ENCODE data around the gene PPP4R1.

PPP4R1 gene

GRCh38 chr18:9545029-9545428, 69.3 kb downstream of the PPP4R1 start:
- Mint-ChIP-seq H3K27me3 (no peaks in the 10 kb centered on the region), H3K27ac (no peak overlapping the region), H3K9me3 (no peaks in the 10 kb centered on the region), H3K36me3 (ENCODE audit: insufficient read depth) (peaks cover 38% of the 10 kb centered on the region), H3K4me3 (no peak overlapping the region), H3K4me1 (ENCODE audit: low read depth in 2 of 2) (peaks cover 2 to 13% of the 10 kb centered on the region in 2 donors)
- DNase-seq (no peak), ATAC-seq (replicated peaks) (no peak)

DNA sequence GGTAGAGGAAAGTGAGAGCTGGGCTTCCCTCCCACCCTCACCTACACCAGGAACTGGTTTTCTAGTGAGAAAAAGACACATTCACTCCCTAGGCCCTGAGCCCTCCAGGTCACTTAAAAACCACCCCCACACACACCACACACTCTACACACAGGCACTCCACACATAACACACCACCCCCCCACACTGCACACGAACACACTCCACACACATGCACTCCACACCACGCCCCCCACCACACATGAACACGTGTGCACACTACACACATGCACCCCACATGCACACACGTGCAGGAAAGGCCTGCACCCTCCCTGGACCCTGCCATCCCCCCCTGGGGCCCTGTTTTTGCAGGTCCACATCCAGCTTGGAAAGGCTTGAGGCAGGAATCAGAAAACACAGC, 71.4 kb downstream of the PPP4R1 start:
- H3K27ac Mint-ChIP-seq = peak overlapping the region; percentile 44 to 78
- peaks cover 2 to 13% of the 10 kb centered on the region in 2 donors for H3K4me1 Mint-ChIP-seq (ENCODE audit: low read depth in 2 of 2)
- H3K36me3 Mint-ChIP-seq (ENCODE audit: insufficient read depth) = peaks cover 24% of the 10 kb centered on the region
- DNase-seq (no peak), ATAC-seq (replicated peaks) (no peak)
- no peaks in the 10 kb centered on the region for H3K9me3 Mint-ChIP-seq
- H3K27me3 Mint-ChIP-seq = no peaks in the 10 kb centered on the region
- no peak overlapping the region for H3K4me3 Mint-ChIP-seq

DNA sequence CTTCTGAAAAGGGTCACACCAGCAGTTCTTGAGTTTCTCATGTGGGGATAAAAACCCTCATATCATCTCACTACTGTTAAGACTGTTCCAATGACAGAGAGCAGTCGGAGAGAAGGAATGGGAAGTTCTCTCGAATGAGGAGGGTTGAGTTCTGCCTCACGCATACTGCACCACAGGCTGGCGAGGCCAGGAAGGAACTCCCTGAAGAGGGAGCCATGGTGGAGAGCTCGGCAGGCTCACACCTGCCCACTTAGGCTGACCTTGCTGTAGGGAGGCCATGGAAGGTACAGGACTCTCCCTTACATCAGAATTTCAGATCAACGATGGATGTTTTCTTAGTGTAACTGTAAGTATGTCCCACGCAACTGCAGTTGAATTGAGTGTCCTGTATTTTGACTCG, 74.4 kb downstream of the PPP4R1 start:
- ATAC-seq (replicated peaks) (no peak), DNase-seq (no peak)
- Mint-ChIP-seq H3K27ac (no peak overlapping the region), H3K36me3 (ENCODE audit: insufficient read depth) (peaks cover 27% of the 10 kb centered on the region), H3K4me1 (ENCODE audit: low read depth in 2 of 2) (peaks cover 2 to 13% of the 10 kb centered on the region in 2 donors), H3K4me3 (no peak overlapping the region), H3K9me3 (no peaks in the 10 kb centered on the region), H3K27me3 (no peaks in the 10 kb centered on the region)

GRCh38 chr18:9539283-9539682, 75.1 kb downstream of the PPP4R1 start:
- no peak for DNase-seq
- no peak overlapping the region for H3K27ac Mint-ChIP-seq
- H3K36me3 Mint-ChIP-seq (ENCODE audit: insufficient read depth) = peaks cover 31% of the 10 kb centered on the region
- no peaks in the 10 kb centered on the region for H3K9me3 Mint-ChIP-seq
- no peaks in the 10 kb centered on the region for H3K27me3 Mint-ChIP-seq
- H3K4me3 Mint-ChIP-seq = no peak overlapping the region
- ATAC-seq (replicated peaks) = no peak
- peaks cover 2 to 12% of the 10 kb centered on the region in 2 donors for H3K4me1 Mint-ChIP-seq (ENCODE audit: low read depth in 2 of 2)

DNA sequence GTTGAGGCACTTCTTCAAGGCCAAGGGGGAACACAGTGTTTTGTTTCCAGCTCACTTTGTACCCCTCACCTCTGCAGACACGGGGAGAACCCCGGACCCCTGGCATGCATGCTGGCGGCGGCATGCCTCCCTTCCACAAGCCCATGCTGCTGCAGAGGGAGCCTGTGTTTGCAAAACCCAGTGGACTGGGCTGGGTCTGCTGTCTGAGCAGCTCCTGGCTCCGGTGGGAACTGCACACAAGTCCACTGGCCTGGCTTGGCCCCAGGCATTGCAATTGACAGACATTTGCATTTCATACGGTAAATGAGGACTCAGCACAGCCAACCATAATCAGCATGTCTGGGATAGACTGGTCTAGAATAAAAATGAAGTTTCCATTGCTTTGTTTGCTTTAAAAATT, 76.7 kb downstream of the PPP4R1 start:
- H3K36me3 Mint-ChIP-seq (ENCODE audit: insufficient read depth) = peaks cover 41% of the 10 kb centered on the region
- no peaks in the 10 kb centered on the region for H3K9me3 Mint-ChIP-seq
- no peaks in the 10 kb centered on the region for H3K27me3 Mint-ChIP-seq
- ATAC-seq (replicated peaks) = no peak
- H3K27ac Mint-ChIP-seq = no peak overlapping the region
- DNase-seq = no peak
- H3K4me3 Mint-ChIP-seq = no peak overlapping the region
- H3K4me1 Mint-ChIP-seq (ENCODE audit: low read depth in 2 of 2) = peaks cover 0 to under 1% of the 10 kb centered on the region in 2 donors

DNA sequence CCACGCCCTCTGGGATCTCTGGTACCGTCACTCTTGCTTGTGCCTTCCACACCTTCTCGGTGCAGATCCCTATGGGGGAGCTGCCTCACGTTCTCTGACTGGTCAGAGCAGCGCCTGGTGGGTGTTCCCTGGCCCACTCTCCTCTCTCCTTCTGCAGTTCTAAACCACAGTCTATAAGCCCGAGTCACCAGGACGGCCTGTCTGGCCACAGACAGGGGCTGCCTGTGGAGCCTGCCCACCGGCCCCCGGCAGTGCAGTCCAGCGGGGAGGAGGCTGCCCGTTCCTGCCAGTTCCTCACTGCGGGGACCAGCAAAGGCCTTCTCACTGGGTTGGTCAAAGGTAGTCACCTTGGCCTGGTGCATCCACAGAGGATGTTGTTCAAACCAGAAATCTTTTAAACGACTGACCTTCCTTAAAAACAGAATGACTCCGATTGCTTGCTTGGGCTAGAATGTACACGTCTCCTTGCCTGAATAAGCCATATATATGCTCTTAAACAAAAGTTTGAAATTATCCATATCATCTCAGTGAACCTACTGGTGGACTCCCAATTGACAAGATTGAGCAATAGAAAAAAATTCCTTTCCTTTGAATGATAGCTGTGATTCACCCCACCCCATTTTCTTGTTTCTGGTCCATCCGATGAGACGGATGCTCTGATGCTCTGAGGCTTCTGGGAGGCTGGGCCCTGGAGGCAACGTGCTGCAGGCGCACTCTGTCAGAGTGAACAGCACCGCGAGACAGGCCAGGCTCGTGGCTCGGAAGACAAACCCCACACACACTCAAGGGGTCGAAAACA, 77.8 kb downstream of the PPP4R1 start:
- Mint-ChIP-seq H3K9me3 (no peaks in the 10 kb centered on the region), H3K4me1 (ENCODE audit: low read depth in 2 of 2) (no peaks in the 10 kb centered on the region), H3K36me3 (ENCODE audit: insufficient read depth) (peaks cover 48% of the 10 kb centered on the region), H3K4me3 (no peak overlapping the region), H3K27me3 (no peaks in the 10 kb centered on the region), H3K27ac (peak overlapping the region in 1 of 2 donors; percentile 55)
- ATAC-seq (replicated peaks) = no peak
- no peak for DNase-seq

DNA sequence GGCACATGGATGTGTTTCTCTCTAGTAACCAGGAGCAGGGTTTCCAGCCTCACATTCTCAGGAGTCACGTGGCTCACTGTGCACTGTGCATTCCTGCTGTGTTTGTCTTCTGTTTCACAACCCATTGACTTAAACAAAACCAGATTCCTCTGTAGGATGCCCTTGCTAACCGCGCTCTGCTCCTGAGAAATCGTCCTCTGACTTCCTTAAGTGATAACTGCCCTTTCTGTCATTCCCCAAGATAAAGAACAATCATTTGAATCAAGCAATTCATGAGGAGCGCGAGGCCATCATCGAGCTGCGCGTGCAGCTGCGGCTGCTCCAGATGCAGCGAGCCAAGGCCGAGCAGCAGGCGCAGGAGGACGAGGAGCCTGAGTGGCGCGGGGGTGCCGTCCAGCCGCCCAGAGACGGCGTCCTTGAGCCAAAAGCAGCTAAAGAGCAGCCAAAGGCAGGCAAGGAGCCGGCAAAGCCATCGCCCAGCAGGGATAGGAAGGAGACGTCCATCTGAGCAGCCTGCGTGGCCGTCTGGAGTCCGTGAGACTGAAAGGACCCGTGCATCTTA, 78.8 kb downstream of the PPP4R1 start:
- H3K36me3 Mint-ChIP-seq (ENCODE audit: insufficient read depth) = peaks cover 58% of the 10 kb centered on the region
- no peak overlapping the region for H3K27ac Mint-ChIP-seq
- H3K9me3 Mint-ChIP-seq = no peaks in the 10 kb centered on the region
- no peaks in the 10 kb centered on the region for H3K4me1 Mint-ChIP-seq (ENCODE audit: low read depth in 2 of 2)
- ATAC-seq (replicated peaks) (no peak), DNase-seq (no peak)
- no peaks in the 10 kb centered on the region for H3K27me3 Mint-ChIP-seq
- no peak overlapping the region for H3K4me3 Mint-ChIP-seq

DNA sequence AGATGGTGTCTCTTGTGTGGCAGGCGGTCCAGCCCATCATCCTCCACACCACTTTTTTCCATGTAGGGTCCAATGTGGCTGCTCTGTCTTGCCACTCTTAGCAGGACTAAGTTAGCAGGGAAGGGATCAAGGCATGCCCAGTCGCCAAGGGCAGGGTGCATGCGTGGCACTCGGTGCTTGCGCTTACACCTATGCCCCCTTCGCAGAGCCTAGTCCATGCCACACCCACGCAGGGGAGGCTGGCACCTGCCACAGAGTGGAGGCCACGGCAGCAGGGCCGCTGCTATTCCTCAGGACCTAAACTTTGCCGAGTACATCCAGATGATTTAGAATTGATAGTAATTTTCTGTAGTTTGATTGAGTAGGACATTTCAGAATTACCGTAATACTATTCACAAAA, 79.5 kb downstream of the PPP4R1 start:
- Mint-ChIP-seq H3K4me1 (ENCODE audit: low read depth in 2 of 2) (no peaks in the 10 kb centered on the region), H3K27ac (no peak overlapping the region), H3K9me3 (no peaks in the 10 kb centered on the region), H3K27me3 (no peaks in the 10 kb centered on the region), H3K36me3 (ENCODE audit: insufficient read depth) (peaks cover 59% of the 10 kb centered on the region), H3K4me3 (no peak overlapping the region)
- no peak for ATAC-seq (replicated peaks)
- no peak for DNase-seq

GRCh38 chr18:9531791-9532410, 82.5 kb downstream of the PPP4R1 start:
- Mint-ChIP-seq H3K4me1 (ENCODE audit: low read depth in 2 of 2) (no peaks in the 10 kb centered on the region), H3K4me3 (no peak overlapping the region), H3K27ac (no peak overlapping the region), H3K27me3 (no peaks in the 10 kb centered on the region), H3K9me3 (no peaks in the 10 kb centered on the region), H3K36me3 (ENCODE audit: insufficient read depth) (peaks cover 59% of the 10 kb centered on the region)
- DNase-seq = no peak
- ATAC-seq (replicated peaks) = no peak

GRCh38 chr18:9530226-9531009, 83.9 kb downstream of the PPP4R1 start:
- H3K4me3 Mint-ChIP-seq = no peak overlapping the region
- ATAC-seq (replicated peaks) (no peak), DNase-seq (no peak)
- no peaks in the 10 kb centered on the region for H3K27me3 Mint-ChIP-seq
- peak overlapping the region in 1 of 2 donors; percentile 31 for H3K27ac Mint-ChIP-seq
- H3K4me1 Mint-ChIP-seq (ENCODE audit: low read depth in 2 of 2) = no peaks in the 10 kb centered on the region
- H3K36me3 Mint-ChIP-seq (ENCODE audit: insufficient read depth) = peaks cover 60% of the 10 kb centered on the region
- no peaks in the 10 kb centered on the region for H3K9me3 Mint-ChIP-seq

DNA sequence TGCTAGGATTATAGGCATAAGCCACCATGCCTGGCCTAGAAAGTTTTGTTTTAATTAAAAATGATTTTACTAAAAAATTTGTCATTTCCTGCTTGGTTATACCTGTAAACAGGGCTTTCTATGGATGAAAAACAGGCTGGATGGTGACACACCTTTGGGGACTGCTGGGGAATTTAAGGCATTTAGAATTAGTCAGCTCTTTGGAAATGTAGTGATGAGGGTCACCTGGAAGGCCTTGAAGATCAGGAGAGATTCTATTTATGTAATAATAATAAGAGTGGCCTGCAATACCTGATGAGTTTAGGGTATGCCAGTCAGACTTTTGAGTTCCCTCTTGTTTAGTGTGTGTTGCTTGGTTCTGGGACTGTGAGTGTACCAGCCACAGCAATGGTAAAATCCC, 87.9 kb downstream of the PPP4R1 start:
- Mint-ChIP-seq H3K9me3 (no peaks in the 10 kb centered on the region), H3K27me3 (no peaks in the 10 kb centered on the region), H3K4me1 (ENCODE audit: low read depth in 2 of 2) (no peaks in the 10 kb centered on the region), H3K36me3 (ENCODE audit: insufficient read depth) (peaks cover 49% of the 10 kb centered on the region), H3K4me3 (no peak overlapping the region), H3K27ac (no peak overlapping the region)
- ATAC-seq (replicated peaks) (no peak), DNase-seq (no peak)

DNA sequence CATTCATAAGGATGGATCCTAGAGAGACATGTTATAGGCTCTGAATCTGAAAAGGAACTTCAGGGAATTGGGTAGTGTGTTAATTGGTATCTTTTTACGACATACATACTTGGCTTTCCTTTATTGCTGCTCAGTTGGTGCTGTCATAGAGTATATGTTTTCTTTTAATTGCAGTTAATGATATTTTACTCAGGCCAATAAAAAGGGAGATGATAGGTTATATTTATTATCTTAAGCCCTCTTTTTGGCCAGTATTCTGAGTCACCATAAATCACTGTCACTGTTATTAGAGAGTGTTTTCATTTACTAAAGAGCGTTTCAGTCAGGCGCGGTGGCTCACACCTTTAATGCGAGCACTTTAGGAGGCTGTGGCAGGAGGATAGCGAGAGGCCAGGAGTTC, 91.4 kb downstream of the PPP4R1 start:
- H3K4me3 Mint-ChIP-seq = no peak overlapping the region
- H3K4me1 Mint-ChIP-seq (ENCODE audit: low read depth in 2 of 2) = peaks cover 0 to 4% of the 10 kb centered on the region in 2 donors
- ATAC-seq (replicated peaks) (no peak), DNase-seq (no peak)
- H3K36me3 Mint-ChIP-seq (ENCODE audit: insufficient read depth) = peaks cover 37% of the 10 kb centered on the region
- no peaks in the 10 kb centered on the region for H3K27me3 Mint-ChIP-seq
- H3K27ac Mint-ChIP-seq = no peak overlapping the region
- H3K9me3 Mint-ChIP-seq = no peaks in the 10 kb centered on the region

DNA sequence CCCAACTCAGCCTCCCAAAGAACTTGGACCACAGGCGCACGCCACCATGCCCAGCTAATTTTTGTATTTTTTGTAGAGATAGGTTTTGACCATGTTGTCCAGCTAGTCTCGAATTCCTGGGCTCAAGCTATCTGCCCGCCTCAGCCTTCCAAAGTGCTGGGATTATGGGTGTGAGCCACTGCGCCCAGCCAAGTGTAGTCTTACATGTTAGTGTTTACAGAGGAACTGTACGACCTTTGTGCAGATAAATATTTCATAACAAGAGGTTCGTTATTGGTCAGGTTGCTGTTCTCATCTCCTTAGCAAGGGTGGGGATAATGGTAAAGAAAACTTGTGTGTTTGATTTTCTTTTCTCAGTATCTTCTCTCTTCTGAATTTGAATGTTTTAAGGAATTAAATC, 92.6 kb downstream of the PPP4R1 start:
- Mint-ChIP-seq H3K9me3 (no peaks in the 10 kb centered on the region), H3K4me3 (no peak overlapping the region), H3K27ac (peak overlapping the region in 1 of 2 donors; percentile 20), H3K4me1 (ENCODE audit: low read depth in 2 of 2) (peaks cover 0 to 4% of the 10 kb centered on the region in 2 donors), H3K27me3 (no peaks in the 10 kb centered on the region), H3K36me3 (ENCODE audit: insufficient read depth) (peaks cover 33% of the 10 kb centered on the region)
- DNase-seq (no peak), ATAC-seq (replicated peaks) (no peak)
